ENCODE results near the gene RHAG.
A peak's percentile ranks its signal among the peaks of the same experiment; 100 is the strongest.

RHAG gene

DNA sequence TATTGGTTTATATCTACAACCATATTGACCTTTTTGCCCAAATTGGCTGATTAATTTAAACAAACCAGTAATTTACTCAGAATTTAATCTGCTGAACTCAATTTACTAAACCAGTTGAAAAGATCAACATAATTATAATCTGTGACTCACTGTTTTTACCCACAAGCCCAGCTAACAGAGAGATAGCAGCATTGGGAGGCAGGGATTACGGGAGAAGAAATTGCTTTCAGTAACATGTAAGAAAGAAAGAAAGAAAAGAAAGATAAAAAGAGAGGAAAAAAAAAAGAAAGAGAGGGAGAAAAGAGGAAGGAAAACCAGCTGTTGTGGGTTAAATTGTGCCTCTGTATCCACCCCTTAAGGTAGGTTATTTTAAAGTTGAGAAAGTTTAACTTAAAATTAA lies 13.3 kb upstream of the RHAG start:
- no peaks in the 10 kb centered on the region for H3K36me3 ChIP-seq (ENCODE audit: control insufficient read depth in 4 of 4, insufficient read depth in 4 of 4, low read length in 3 of 4)
- peak in 2 of 3 donors; percentile 39 to 57 for DNase-seq
- H3K27me3 ChIP-seq (replicated peaks in 2 of 5; ENCODE audit: control insufficient read depth in 4 of 5, insufficient read depth in 5 of 5, low read length in 4 of 5): no peaks in the 10 kb centered on the region
- peaks cover 22 to 52% (median 26%) of the 10 kb centered on the region in 4 experiments for H3K4me1 ChIP-seq (ENCODE audit: control extremely low read depth in 1 of 4, control insufficient read depth in 4 of 4, insufficient read depth in 4 of 4, low read length in 3 of 4)
- no peak overlapping the region for H3K27ac ChIP-seq (ENCODE audit: insufficient read depth in 1 of 2, low read depth in 1 of 2, low read length in 2 of 2, poor library complexity in 1 of 2, severe bottlenecking in 2 of 2)
- no peak overlapping the region for H3K4me3 ChIP-seq (ENCODE audit: control insufficient read depth in 1 of 7, extremely low read depth in 1 of 7, insufficient read depth in 4 of 7, low read depth in 2 of 7, low read length in 6 of 7)
- POLR2A ChIA-PET: no interaction called here
- CTCF ChIA-PET: interaction anchor here (0.6 kb wide), 1 partner anchor 199 kb away, joined by 3 read pairs; no protein-coding TSS in a partner anchor
- no CpG with 5 or more reads among the region's 1 CpG for WGBS (ENCODE audit: insufficient coverage)
- no peaks in the 10 kb centered on the region for H3K9me3 ChIP-seq (ENCODE audit: control extremely low read depth in 1 of 5, control insufficient read depth in 4 of 5, insufficient read depth in 2 of 5, low read depth in 1 of 5, low read length in 4 of 5)

DNA sequence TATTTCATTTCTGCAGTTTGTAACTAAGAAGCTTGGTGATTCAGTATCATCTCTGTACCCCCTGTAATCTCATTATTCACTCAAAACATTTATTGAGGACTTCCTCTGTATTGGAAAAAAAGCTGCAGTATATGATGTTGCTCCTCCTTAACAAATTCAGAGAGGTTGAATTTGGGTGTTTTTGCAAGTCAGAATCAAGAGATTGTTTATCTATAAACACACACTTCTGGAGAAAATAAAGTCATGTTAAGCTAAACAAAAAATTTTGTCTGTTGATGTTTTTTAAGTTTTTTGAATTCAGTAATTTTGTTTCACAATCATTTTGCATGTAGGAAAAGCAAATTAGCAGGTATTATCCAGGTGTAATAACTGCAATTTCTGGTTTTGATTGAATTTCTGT lies 11.4 kb upstream of the RHAG start:
- ChIA-PET POLR2A (interaction anchor here (0.6 kb wide), 1 partner anchor 492 kb away, joined by 3 read pairs; no protein-coding TSS in a partner anchor), CTCF (no interaction called here)
- no peak for DNase-seq
- Histone ChIP-seq H3K27ac (ENCODE audit: insufficient read depth in 1 of 2, low read depth in 1 of 2, low read length in 2 of 2, poor library complexity in 1 of 2, severe bottlenecking in 2 of 2) (peak overlapping the region; percentile 35 to 87), H3K27me3 (replicated peaks in 2 of 5; ENCODE audit: control insufficient read depth in 4 of 5, insufficient read depth in 5 of 5, low read length in 4 of 5) (no peaks in the 10 kb centered on the region), H3K4me3 (ENCODE audit: control insufficient read depth in 1 of 7, extremely low read depth in 1 of 7, insufficient read depth in 4 of 7, low read depth in 2 of 7, low read length in 6 of 7) (no peak overlapping the region), H3K4me1 (ENCODE audit: control extremely low read depth in 1 of 4, control insufficient read depth in 4 of 4, insufficient read depth in 4 of 4, low read length in 3 of 4) (peaks cover 22 to 52% (median 26%) of the 10 kb centered on the region in 4 experiments), H3K9me3 (ENCODE audit: control extremely low read depth in 1 of 5, control insufficient read depth in 4 of 5, insufficient read depth in 2 of 5, low read depth in 1 of 5, low read length in 4 of 5) (no peaks in the 10 kb centered on the region), H3K36me3 (ENCODE audit: control insufficient read depth in 4 of 4, insufficient read depth in 4 of 4, low read length in 3 of 4) (no peaks in the 10 kb centered on the region)

DNA sequence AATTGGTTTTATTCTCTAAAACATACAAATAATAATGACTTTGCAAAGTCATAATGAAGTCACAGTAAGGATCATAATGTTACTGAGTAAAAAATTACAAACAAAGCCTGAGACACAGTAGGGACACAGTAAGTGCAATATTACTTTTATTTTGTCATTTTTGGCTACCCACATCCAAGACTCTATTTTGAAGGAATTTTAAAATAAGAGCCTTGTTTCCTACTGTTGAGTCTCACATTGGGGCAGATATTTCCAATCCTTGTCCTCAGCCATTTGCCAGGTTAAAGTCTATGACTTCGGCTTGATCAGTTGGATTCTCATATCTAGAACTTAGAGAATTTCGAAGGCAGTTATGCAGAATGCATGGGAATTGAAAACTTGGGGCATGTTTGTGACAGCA lies 10.8 kb upstream of the RHAG start:
- WGBS (ENCODE audit: insufficient coverage): 100% methylated on average over 2 of the region's 2 CpGs
- peak overlapping the region; percentile 35 to 87 for H3K27ac ChIP-seq (ENCODE audit: insufficient read depth in 1 of 2, low read depth in 1 of 2, low read length in 2 of 2, poor library complexity in 1 of 2, severe bottlenecking in 2 of 2)
- no peak for DNase-seq
- H3K4me3 ChIP-seq (ENCODE audit: control insufficient read depth in 1 of 7, extremely low read depth in 1 of 7, insufficient read depth in 4 of 7, low read depth in 2 of 7, low read length in 6 of 7): no peak overlapping the region
- H3K27me3 ChIP-seq (replicated peaks in 2 of 5; ENCODE audit: control insufficient read depth in 4 of 5, insufficient read depth in 5 of 5, low read length in 4 of 5): no peaks in the 10 kb centered on the region
- no peaks in the 10 kb centered on the region for H3K9me3 ChIP-seq (ENCODE audit: control extremely low read depth in 1 of 5, control insufficient read depth in 4 of 5, insufficient read depth in 2 of 5, low read depth in 1 of 5, low read length in 4 of 5)
- H3K36me3 ChIP-seq (ENCODE audit: control insufficient read depth in 4 of 4, insufficient read depth in 4 of 4, low read length in 3 of 4): no peaks in the 10 kb centered on the region
- H3K4me1 ChIP-seq (ENCODE audit: control extremely low read depth in 1 of 4, control insufficient read depth in 4 of 4, insufficient read depth in 4 of 4, low read length in 3 of 4): peaks cover 22 to 52% (median 26%) of the 10 kb centered on the region in 4 experiments
- POLR2A ChIA-PET: interaction anchor here (0.6 kb wide), 1 partner anchor 493 kb away, joined by 3 read pairs; no protein-coding TSS in a partner anchor
- CTCF ChIA-PET: no interaction called here

DNA sequence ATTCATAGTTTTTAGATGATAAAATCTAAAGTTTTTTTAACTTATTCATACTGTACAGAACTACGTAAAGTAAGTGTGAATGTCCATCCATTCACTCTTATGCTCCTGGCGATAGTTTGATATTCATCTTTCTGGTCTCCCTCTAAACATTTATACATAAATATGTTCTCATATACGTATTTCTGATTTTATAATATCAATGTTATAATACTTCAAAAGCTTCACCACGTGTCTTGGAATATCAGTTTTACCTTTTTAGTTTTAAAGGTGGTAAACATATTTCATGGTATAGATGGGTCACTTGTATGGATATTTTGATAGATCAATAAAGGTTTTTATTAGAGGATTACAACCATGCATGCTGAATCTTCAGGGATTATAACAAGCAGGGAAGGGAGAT lies 10.3 kb upstream of the RHAG start:
- Histone ChIP-seq H3K4me3 (ENCODE audit: control insufficient read depth in 1 of 7, extremely low read depth in 1 of 7, insufficient read depth in 4 of 7, low read depth in 2 of 7, low read length in 6 of 7) (peak overlapping the region in 1 of 7 experiments; percentile 36), H3K4me1 (ENCODE audit: control extremely low read depth in 1 of 4, control insufficient read depth in 4 of 4, insufficient read depth in 4 of 4, low read length in 3 of 4) (peaks cover 22 to 52% (median 26%) of the 10 kb centered on the region in 4 experiments), H3K27ac (ENCODE audit: insufficient read depth in 1 of 2, low read depth in 1 of 2, low read length in 2 of 2, poor library complexity in 1 of 2, severe bottlenecking in 2 of 2) (peak overlapping the region; percentile 36 to 87), H3K36me3 (ENCODE audit: control insufficient read depth in 4 of 4, insufficient read depth in 4 of 4, low read length in 3 of 4) (no peaks in the 10 kb centered on the region), H3K9me3 (ENCODE audit: control extremely low read depth in 1 of 5, control insufficient read depth in 4 of 5, insufficient read depth in 2 of 5, low read depth in 1 of 5, low read length in 4 of 5) (no peaks in the 10 kb centered on the region), H3K27me3 (replicated peaks in 2 of 5; ENCODE audit: control insufficient read depth in 4 of 5, insufficient read depth in 5 of 5, low read length in 4 of 5) (no peaks in the 10 kb centered on the region)
- WGBS (ENCODE audit: insufficient coverage): no CpG with 5 or more reads among the region's 4 CpGs
- POLR2A ChIA-PET: no interaction called here
- DNase-seq: no peak
- CTCF ChIA-PET: no interaction called here

DNA sequence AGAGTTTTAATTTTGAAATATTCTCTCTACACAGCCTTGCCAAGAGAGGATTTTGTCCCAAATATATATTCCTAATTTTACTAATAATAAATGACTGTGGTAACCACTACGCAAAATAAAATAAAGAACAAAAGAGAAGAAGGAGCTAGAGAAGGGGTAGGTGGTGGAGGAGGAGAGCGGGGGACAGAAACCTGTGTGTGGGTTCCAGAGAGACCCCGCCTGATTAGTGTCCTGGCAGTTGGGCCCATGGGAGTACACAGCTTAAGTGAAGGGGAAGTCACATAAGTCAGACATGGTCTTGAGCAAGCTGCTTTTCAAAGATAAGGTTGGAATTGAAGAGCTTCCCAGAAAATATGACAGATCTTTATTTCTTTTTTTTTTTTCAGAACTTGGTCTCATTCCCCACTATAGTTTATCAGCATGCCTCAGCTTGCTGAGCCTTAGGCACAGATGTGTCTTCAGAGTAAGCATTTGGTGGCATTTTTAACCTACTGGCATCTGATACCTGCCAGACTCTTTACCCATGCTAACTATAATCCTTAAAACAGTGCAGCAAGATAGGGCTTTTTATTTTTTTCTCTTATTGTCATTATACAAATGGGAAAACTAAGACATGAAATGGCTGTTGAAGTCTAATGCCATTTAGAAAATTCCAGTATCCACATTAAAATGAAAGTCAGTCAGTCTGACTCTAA lies 9.6 kb upstream of the RHAG start:
- WGBS (ENCODE audit: insufficient coverage): 33% methylated on average over 1 of the region's 3 CpGs

DNA sequence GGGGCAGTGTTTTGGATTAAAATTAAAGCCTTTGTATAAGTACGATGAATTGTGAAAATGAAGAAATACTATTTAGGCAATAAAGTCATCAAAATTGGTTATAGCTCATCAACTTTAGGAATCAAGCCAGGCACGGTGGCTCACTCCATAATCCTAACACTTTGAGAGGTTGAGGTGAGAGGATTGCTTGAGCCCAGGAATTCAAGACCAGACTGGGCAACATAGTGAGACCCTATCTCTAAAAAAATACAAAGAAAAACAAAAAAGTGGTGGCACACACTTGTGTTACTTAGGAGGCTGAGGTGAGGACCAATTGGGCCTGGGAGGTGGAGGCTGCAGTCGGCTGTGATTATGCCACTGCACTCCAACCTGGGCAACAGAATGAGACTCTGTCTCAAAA lies 8.5 kb upstream of the RHAG start:
- no peaks in the 10 kb centered on the region for H3K36me3 ChIP-seq (ENCODE audit: control insufficient read depth in 4 of 4, insufficient read depth in 4 of 4, low read length in 3 of 4)
- no peaks in the 10 kb centered on the region for H3K9me3 ChIP-seq (ENCODE audit: control extremely low read depth in 1 of 5, control insufficient read depth in 4 of 5, insufficient read depth in 2 of 5, low read depth in 1 of 5, low read length in 4 of 5)
- CTCF ChIA-PET: no interaction called here
- peak overlapping the region in 1 of 2 experiments; percentile 87 for H3K27ac ChIP-seq (ENCODE audit: insufficient read depth in 1 of 2, low read depth in 1 of 2, low read length in 2 of 2, poor library complexity in 1 of 2, severe bottlenecking in 2 of 2)
- WGBS (ENCODE audit: insufficient coverage): 100% methylated on average over 1 of the region's 3 CpGs
- no peak overlapping the region for H3K4me3 ChIP-seq (ENCODE audit: control insufficient read depth in 1 of 7, extremely low read depth in 1 of 7, insufficient read depth in 4 of 7, low read depth in 2 of 7, low read length in 6 of 7)
- POLR2A ChIA-PET: no interaction called here
- peaks cover 22 to 41% (median 24%) of the 10 kb centered on the region in 4 experiments for H3K4me1 ChIP-seq (ENCODE audit: control extremely low read depth in 1 of 4, control insufficient read depth in 4 of 4, insufficient read depth in 4 of 4, low read length in 3 of 4)
- H3K27me3 ChIP-seq (replicated peaks in 2 of 5; ENCODE audit: control insufficient read depth in 4 of 5, insufficient read depth in 5 of 5, low read length in 4 of 5): no peaks in the 10 kb centered on the region
- no peak for DNase-seq

More for the DNA sequence above, 9.6 kb upstream of the RHAG start:
- Histone ChIP-seq H3K4me3 (ENCODE audit: control insufficient read depth in 1 of 7, extremely low read depth in 1 of 7, insufficient read depth in 4 of 7, low read depth in 2 of 7, low read length in 6 of 7) (peak overlapping the region in 1 of 7 experiments; percentile 36), H3K4me1 (ENCODE audit: control extremely low read depth in 1 of 4, control insufficient read depth in 4 of 4, insufficient read depth in 4 of 4, low read length in 3 of 4) (peaks cover 22 to 51% (median 26%) of the 10 kb centered on the region in 4 experiments), H3K9me3 (ENCODE audit: control extremely low read depth in 1 of 5, control insufficient read depth in 4 of 5, insufficient read depth in 2 of 5, low read depth in 1 of 5, low read length in 4 of 5) (no peaks in the 10 kb centered on the region), H3K36me3 (ENCODE audit: control insufficient read depth in 4 of 4, insufficient read depth in 4 of 4, low read length in 3 of 4) (no peaks in the 10 kb centered on the region), H3K27ac (ENCODE audit: insufficient read depth in 1 of 2, low read depth in 1 of 2, low read length in 2 of 2, poor library complexity in 1 of 2, severe bottlenecking in 2 of 2) (peak overlapping the region; percentile 72 to 87), H3K27me3 (replicated peaks in 2 of 5; ENCODE audit: control insufficient read depth in 4 of 5, insufficient read depth in 5 of 5, low read length in 4 of 5) (no peaks in the 10 kb centered on the region)
- peak; percentile 88 to 99 (median 96) for DNase-seq
- CTCF ChIA-PET: interaction anchor here (0.9 kb wide), 1 partner anchor 22 kb away, joined by 5 read pairs; no protein-coding TSS in a partner anchor
- POLR2A ChIA-PET: no interaction called here

DNA sequence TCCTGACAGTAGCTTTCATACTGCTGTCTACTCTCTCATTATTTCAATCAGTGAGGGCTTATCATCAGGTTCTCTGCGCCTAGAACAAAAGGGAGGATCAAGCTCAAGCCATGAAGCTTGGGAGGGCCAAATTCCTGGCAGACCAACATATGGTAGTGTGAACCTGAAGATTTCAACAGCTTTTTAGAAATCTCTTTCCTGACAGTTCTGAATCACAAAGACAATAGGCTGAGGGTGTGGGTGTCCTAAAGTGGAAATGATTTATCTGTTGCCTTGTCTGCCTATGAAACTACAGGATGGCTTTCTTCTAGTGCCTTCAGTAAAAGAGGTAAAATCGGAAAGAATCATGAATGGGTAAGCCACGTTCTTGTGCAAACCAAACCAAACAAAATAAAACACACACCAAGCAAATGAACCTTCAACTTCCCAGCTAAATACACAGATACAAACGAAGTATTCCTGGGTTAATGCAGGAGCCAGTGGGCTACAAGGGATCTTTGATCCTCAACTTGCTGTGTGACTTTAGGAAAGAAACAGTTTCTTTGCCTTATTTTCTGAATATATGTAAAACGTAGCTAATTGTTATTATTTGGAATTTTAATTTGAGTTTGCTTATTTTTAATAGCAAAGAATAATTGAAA lies 2.7 kb upstream of the RHAG start:
- no peaks in the 10 kb centered on the region for H3K4me1 ChIP-seq (ENCODE audit: control extremely low read depth in 1 of 4, control insufficient read depth in 4 of 4, insufficient read depth in 4 of 4, low read length in 3 of 4)
- H3K27me3 ChIP-seq (replicated peaks in 2 of 5; ENCODE audit: control insufficient read depth in 4 of 5, insufficient read depth in 5 of 5, low read length in 4 of 5): no peaks in the 10 kb centered on the region
- ChIA-PET POLR2A (no interaction called here), CTCF (interaction anchor here (0.9 to 2.2 kb wide), 3 partner anchors 9 to 32 kb away, joined by 3 to 11 read pairs (median 4); no protein-coding TSS in a partner anchor)
- no peaks in the 10 kb centered on the region for H3K36me3 ChIP-seq (ENCODE audit: control insufficient read depth in 4 of 4, insufficient read depth in 4 of 4, low read length in 3 of 4)
- no peak for DNase-seq
- 77% methylated on average over 3 of the region's 5 CpGs for WGBS (ENCODE audit: insufficient coverage)
- H3K27ac ChIP-seq (ENCODE audit: insufficient read depth in 1 of 2, low read depth in 1 of 2, low read length in 2 of 2, poor library complexity in 1 of 2, severe bottlenecking in 2 of 2): no peak overlapping the region
- H3K9me3 ChIP-seq (ENCODE audit: control extremely low read depth in 1 of 5, control insufficient read depth in 4 of 5, insufficient read depth in 2 of 5, low read depth in 1 of 5, low read length in 4 of 5): no peaks in the 10 kb centered on the region
- no peak overlapping the region for H3K4me3 ChIP-seq (ENCODE audit: control insufficient read depth in 1 of 7, extremely low read depth in 1 of 7, insufficient read depth in 4 of 7, low read depth in 2 of 7, low read length in 6 of 7)

Measured in common myeloid progenitor, CD34-positive (primary cell).